ENCODE results near the gene TMEM123. TPM values are rescaled to one million over a fixed set of nuclear protein-coding genes. Genes with fewer than 3 reads are reported as not detected.

The TMEM123 gene
- total RNA-seq, 2 experiments from 2014 or later = 288 to 307 TPM

DNA sequence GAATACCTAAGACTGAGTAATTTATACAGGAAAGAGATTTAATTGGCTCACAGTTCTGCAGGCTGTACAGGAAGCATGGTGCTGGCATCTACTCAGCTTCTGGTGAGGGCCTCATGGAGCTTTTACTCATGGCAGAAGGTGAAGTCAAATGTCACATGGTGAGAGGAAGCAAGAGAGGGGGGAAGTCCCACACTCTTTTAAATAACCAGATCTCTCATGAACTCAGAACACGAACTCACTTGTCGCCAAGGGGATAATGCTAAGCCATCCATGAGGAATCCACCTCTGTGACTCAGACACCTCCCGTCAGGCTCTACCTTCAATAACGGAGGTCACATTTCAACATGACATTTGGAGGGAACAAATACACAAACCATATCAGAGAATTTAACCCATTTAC is 63.3 kb downstream of the TMEM123 start:
- H3K9me3 Mint-ChIP-seq = peaks cover 3% of the 10 kb centered on the region
- Histone ChIP-seq H3K4me1 (ENCODE audit: insufficient read depth, low read length) (peaks cover 23% of the 10 kb centered on the region), H3K27ac (ENCODE audit: low read depth in 1 of 2, low read length in 2 of 2) (no peak overlapping the region), H3K27me3 (ENCODE audit: control insufficient read depth in 1 of 2, insufficient read depth in 2 of 2, low read length in 2 of 2) (no peaks in the 10 kb centered on the region), H3K36me3 (ENCODE audit: insufficient read depth, low read length) (peaks cover 40% of the 10 kb centered on the region), H3K4me3 (ENCODE audit: low read length) (no peak overlapping the region), H3K9me3 (ENCODE audit: control insufficient read depth in 1 of 2, insufficient read depth in 1 of 2, low read length in 2 of 2) (no peaks in the 10 kb centered on the region)
- peak overlapping the region; percentile 34 for H3K27ac Mint-ChIP-seq
- POLR2A ChIA-PET = no interaction called here
- peaks cover 62% of the 10 kb centered on the region for H3K4me1 Mint-ChIP-seq (ENCODE audit: low read depth)
- H3K27me3 Mint-ChIP-seq = no peaks in the 10 kb centered on the region
- CTCF ChIA-PET = interaction anchor here (0.6 to 3.6 kb wide), 5 partner anchors 13 to 1064 kb away, joined by 3 to 16 read pairs (median 8); no protein-coding TSS in a partner anchor
- ATAC-seq (ENCODE audit: poor library complexity) = no peak
- TF ChIP-seq, protein P1, sequence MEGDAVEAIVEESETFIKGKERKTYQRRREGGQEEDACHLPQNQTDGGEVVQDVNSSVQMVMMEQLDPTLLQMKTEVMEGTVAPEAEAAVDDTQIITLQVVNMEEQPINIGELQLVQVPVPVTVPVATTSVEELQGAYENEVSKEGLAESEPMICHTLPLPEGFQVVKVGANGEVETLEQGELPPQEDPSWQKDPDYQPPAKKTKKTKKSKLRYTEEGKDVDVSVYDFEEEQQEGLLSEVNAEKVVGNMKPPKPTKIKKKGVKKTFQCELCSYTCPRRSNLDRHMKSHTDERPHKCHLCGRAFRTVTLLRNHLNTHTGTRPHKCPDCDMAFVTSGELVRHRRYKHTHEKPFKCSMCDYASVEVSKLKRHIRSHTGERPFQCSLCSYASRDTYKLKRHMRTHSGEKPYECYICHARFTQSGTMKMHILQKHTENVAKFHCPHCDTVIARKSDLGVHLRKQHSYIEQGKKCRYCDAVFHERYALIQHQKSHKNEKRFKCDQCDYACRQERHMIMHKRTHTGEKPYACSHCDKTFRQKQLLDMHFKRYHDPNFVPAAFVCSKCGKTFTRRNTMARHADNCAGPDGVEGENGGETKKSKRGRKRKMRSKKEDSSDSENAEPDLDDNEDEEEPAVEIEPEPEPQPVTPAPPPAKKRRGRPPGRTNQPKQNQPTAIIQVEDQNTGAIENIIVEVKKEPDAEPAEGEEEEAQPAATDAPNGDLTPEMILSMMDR (IDR thresholded peaks at IDR 0.05) = no peak
- peak in 1 of 14 experiments; percentile 39 for DNase-seq
- peaks cover 82% of the 10 kb centered on the region for H3K36me3 Mint-ChIP-seq (ENCODE audit: low read depth)
- intact Hi-C loops (cut with DNase I, micrococcal nuclease) = no loop called here
- H3K4me3 Mint-ChIP-seq = no peak overlapping the region

DNA sequence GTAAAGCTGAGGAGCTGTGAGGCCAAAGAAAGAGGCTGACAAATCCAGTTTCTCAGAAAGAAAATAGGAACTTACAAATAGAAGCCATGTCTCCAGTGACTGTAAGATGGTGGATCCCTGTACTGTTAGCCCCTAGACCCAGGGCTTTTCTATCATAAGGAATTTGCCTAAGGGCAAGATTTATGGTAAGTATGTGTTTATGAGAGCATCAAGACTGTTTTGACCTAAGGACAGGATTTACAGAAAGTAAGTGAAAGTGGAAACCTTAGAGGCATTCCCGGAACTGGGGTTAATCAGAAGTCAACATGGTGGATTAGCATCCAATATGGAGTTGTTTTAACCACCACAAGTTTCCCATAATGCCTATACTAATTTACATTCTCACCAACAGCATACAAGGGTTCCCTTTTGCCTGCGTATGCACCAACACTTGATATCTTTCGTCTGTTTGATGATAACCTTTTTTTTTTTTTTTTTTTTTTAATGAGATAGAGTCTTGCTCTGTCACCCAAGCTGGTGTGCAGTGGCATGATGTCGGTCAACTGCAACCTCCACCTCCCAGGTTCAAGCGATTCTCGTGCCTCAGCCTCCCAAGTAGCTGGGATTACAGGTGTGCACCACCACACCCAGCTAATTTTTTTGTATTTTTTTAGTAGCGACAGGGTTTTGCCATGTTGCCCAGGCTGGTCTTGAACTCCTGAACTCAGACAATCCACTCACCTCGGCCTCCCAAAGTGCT is 65.4 kb downstream of the TMEM123 start:
- H3K9me3 Mint-ChIP-seq = peaks cover 3% of the 10 kb centered on the region
- intact Hi-C loops (cut with DNase I, micrococcal nuclease) = no loop called here
- TF ChIP-seq, protein P1 (IDR thresholded peaks at IDR 0.05) = no peak
- Histone ChIP-seq H3K9me3 (ENCODE audit: control insufficient read depth in 1 of 2, insufficient read depth in 1 of 2, low read length in 2 of 2) (no peaks in the 10 kb centered on the region), H3K27me3 (ENCODE audit: control insufficient read depth in 1 of 2, insufficient read depth in 2 of 2, low read length in 2 of 2) (no peaks in the 10 kb centered on the region), H3K4me1 (ENCODE audit: insufficient read depth, low read length) (peaks cover 15% of the 10 kb centered on the region), H3K4me3 (ENCODE audit: low read length) (no peak overlapping the region), H3K27ac (ENCODE audit: low read depth in 1 of 2, low read length in 2 of 2) (no peak overlapping the region), H3K36me3 (ENCODE audit: insufficient read depth, low read length) (peaks cover 47% of the 10 kb centered on the region)
- CTCF ChIA-PET = no interaction called here
- H3K4me1 Mint-ChIP-seq (ENCODE audit: low read depth) = peaks cover 41% of the 10 kb centered on the region
- DNase-seq = no peak
- ATAC-seq (ENCODE audit: poor library complexity) = no peak
- H3K4me3 Mint-ChIP-seq = no peak overlapping the region
- POLR2A ChIA-PET = no interaction called here
- H3K36me3 Mint-ChIP-seq (ENCODE audit: low read depth) = peaks cover 78% of the 10 kb centered on the region
- no peaks in the 10 kb centered on the region for H3K27me3 Mint-ChIP-seq
- peak overlapping the region; percentile 72 for H3K27ac Mint-ChIP-seq

DNA sequence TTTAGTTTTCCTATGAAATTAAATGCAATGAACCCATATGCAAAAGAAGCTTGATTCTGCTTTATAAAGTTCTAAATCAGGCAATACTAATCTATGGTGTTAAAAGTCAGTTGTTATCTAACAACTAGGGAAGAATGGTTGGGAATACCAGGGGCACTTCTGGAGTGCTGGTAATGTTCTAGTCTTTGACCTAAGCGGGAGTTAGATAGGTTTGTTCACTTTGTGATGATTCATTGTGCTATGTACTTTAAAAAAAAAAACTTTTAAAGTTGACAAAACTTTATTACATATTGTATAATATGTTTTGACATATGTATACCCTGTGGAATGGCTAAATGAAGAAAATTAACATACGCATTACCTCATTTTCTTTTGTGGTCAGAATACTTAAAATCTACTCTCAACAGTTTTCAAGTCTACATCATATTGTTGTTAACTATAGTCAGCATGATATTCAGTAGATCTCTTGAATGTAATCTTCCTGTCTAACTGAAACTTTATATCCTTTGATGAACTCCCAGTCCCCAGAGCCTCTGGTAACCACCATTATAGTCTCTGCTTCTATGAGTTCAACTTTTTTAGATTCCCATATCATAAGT is 66.3 kb downstream of the TMEM123 start:
- Mint-ChIP-seq H3K9me3 (peaks cover 3% of the 10 kb centered on the region), H3K4me3 (no peak overlapping the region), H3K27ac (peak overlapping the region; percentile 72), H3K4me1 (ENCODE audit: low read depth) (peaks cover 41% of the 10 kb centered on the region), H3K27me3 (no peaks in the 10 kb centered on the region), H3K36me3 (ENCODE audit: low read depth) (peaks cover 83% of the 10 kb centered on the region)
- Histone ChIP-seq H3K4me3 (ENCODE audit: low read length) (no peak overlapping the region), H3K9me3 (ENCODE audit: control insufficient read depth in 1 of 2, insufficient read depth in 1 of 2, low read length in 2 of 2) (no peaks in the 10 kb centered on the region), H3K27me3 (ENCODE audit: control insufficient read depth in 1 of 2, insufficient read depth in 2 of 2, low read length in 2 of 2) (no peaks in the 10 kb centered on the region), H3K4me1 (ENCODE audit: insufficient read depth, low read length) (peaks cover 9% of the 10 kb centered on the region), H3K36me3 (ENCODE audit: insufficient read depth, low read length) (peaks cover 49% of the 10 kb centered on the region), H3K27ac (ENCODE audit: low read depth in 1 of 2, low read length in 2 of 2) (no peak overlapping the region)
- TF ChIP-seq, protein P1 (IDR thresholded peaks at IDR 0.05) = no peak
- ChIA-PET POLR2A (no interaction called here), CTCF (no interaction called here)
- ATAC-seq (ENCODE audit: poor library complexity) (peak; percentile 50), DNase-seq (no peak)
- intact Hi-C loops (cut with DNase I, micrococcal nuclease) = no loop called here
